ENCODE measurements around the gene PROK1.

The PROK1 gene

GRCh38 chr1:110502402-110503151, 51.6 kb downstream of the PROK1 start:
- no peaks in the 10 kb centered on the region for H3K4me1 Mint-ChIP-seq
- H3K27ac Mint-ChIP-seq (ENCODE audit: low read depth) = no peak overlapping the region
- ATAC-seq (replicated peaks; ENCODE audit: extremely low read depth, poor library complexity, severe bottlenecking) = no peak
- H3K4me3 Mint-ChIP-seq = no peak overlapping the region
- no peak for DNase-seq (ENCODE audit: low spot score in 2 of 2)
- peaks cover 55% of the 10 kb centered on the region for H3K27me3 Mint-ChIP-seq
- no peaks in the 10 kb centered on the region for H3K36me3 Mint-ChIP-seq (ENCODE audit: insufficient read depth)
- no peaks in the 10 kb centered on the region for H3K9me3 Mint-ChIP-seq

- peaks cover 64% of the 10 kb centered on the region for H3K27me3 Mint-ChIP-seq
- H3K27ac Mint-ChIP-seq (ENCODE audit: low read depth) = no peak overlapping the region
- no peaks in the 10 kb centered on the region for H3K36me3 Mint-ChIP-seq (ENCODE audit: insufficient read depth)
Measured at GRCh38 chr1:110503471-110503870, 52.5 kb downstream of the PROK1 start.

DNA sequence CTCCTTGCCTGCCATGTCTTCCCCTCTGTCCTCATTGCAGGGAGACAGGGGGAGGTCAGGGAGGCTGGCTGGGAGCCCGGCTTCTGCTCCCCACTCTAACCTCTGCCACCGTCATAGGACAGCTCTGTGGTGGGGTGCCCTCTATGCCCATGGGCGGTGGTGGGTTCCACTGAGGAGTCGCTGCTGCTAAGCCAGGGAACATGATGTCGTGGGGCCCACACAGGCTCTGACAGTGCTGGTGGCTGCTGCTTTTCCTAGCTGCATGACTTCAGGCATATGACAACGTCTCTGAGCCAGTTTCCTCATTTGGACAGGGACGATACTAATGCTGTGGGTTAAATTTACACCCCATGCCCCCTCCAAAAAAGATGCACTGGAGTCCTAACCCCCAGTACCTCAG, 53.3 kb downstream of the PROK1 start:
- Mint-ChIP-seq H3K27ac (ENCODE audit: low read depth) (no peak overlapping the region), H3K36me3 (ENCODE audit: insufficient read depth) (no peaks in the 10 kb centered on the region), H3K9me3 (no peaks in the 10 kb centered on the region), H3K27me3 (peaks cover 68% of the 10 kb centered on the region), H3K4me1 (no peaks in the 10 kb centered on the region), H3K4me3 (no peak overlapping the region)
- ATAC-seq (replicated peaks; ENCODE audit: extremely low read depth, poor library complexity, severe bottlenecking) (no peak), DNase-seq (ENCODE audit: low spot score in 2 of 2) (no peak)

More at GRCh38 chr1:110503471-110503870, 52.5 kb downstream of the PROK1 start:
- Mint-ChIP-seq H3K9me3 (no peaks in the 10 kb centered on the region), H3K4me3 (no peak overlapping the region), H3K4me1 (no peaks in the 10 kb centered on the region)
- ATAC-seq (replicated peaks; ENCODE audit: extremely low read depth, poor library complexity, severe bottlenecking) (no peak), DNase-seq (ENCODE audit: low spot score in 2 of 2) (no peak)

DNA sequence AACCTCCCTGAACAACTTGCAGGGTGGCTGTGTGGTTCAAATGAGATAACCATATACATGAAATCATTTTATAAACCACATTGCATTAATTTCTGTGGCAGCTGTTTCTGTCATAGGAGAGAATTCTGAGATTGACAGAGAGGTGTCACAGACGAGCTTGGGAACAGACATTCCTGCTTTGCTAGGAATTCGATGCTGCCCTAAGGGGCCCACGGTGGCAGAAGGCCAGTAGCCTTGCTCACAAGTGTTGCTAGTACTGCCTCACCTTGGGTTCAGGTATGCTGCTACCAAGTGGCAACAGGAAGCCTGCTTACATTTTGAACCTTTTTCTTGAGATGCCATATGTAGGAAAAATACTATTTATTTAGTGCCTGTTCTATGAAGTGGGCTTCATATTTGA, 54.6 kb downstream of the PROK1 start:
- DNase-seq (ENCODE audit: low spot score in 2 of 2) = no peak
- Mint-ChIP-seq H3K36me3 (ENCODE audit: insufficient read depth) (no peaks in the 10 kb centered on the region), H3K27ac (ENCODE audit: low read depth) (no peak overlapping the region)

DNA sequence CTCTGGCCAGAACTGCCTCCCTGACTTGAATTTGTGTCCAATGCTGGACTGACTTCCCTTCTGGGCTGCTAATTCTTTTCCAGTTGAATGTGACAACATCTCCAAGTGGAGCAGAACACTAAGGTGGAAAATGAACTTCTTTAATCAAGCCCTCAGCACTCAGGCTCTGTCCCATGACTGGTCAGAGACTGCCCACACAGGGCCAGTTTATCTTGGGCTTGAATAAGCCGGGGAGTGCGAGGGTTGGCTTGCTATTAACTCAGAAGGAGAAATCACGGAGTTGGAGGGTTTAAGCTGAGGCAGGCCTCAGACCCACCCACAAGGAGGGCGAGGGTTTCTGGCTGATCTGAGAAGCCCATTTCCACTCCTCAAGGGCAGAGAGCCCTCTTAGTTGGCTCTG, 55.6 kb downstream of the PROK1 start:
- Mint-ChIP-seq H3K36me3 (ENCODE audit: insufficient read depth) (no peaks in the 10 kb centered on the region), H3K9me3 (no peaks in the 10 kb centered on the region)

More for the DNA sequence above, 54.6 kb downstream of the PROK1 start:
- Mint-ChIP-seq H3K27me3 (peaks cover 55% of the 10 kb centered on the region), H3K4me1 (no peaks in the 10 kb centered on the region), H3K4me3 (no peak overlapping the region), H3K9me3 (no peaks in the 10 kb centered on the region)
- no peak for ATAC-seq (replicated peaks; ENCODE audit: extremely low read depth, poor library complexity, severe bottlenecking)

More for the DNA sequence above, 55.6 kb downstream of the PROK1 start:
- no peak overlapping the region for H3K27ac Mint-ChIP-seq (ENCODE audit: low read depth)
- ATAC-seq (replicated peaks; ENCODE audit: extremely low read depth, poor library complexity, severe bottlenecking) (no peak), DNase-seq (ENCODE audit: low spot score in 2 of 2) (no peak)
- no peak overlapping the region for H3K4me3 Mint-ChIP-seq
- peaks cover 51% of the 10 kb centered on the region for H3K27me3 Mint-ChIP-seq
- H3K4me1 Mint-ChIP-seq = no peaks in the 10 kb centered on the region
